Calu3 (cell line): ENCODE measurements around the gene TRIO. TPM values are rescaled to one million over a fixed set of nuclear protein-coding genes. Genes with fewer than 3 reads are reported as not detected.

Experiments used
- BruUV-seq: library from RNA; stranded (reverse); fragments of 400-500 nt; replicated peaks from 2 replicates; lab custom pipeline; 2021; lab: Mats Ljungman, UMichigan
- CTCF ChIA-PET: fragments of 300-600 bp; sonication (Branson Sonifier 250); formaldehyde crosslinking; loops from one replicate; lab custom pipeline; 2022; ENCODE audit warnings: antibody characterized with exemption; lab: Charles Lee
- DNase-seq: peaks from one replicate; pipeline ENCODE4 v3.0.0; 2022
- H3K27ac Mint-ChIP-seq: one replicate; pipeline ENCODE4 v1.8.0; 2022; ENCODE audit warnings: mixed read lengths; ENCODE audit not compliant: unreplicated experiment
- H3K27me3 Mint-ChIP-seq: one replicate; pipeline ENCODE4 v1.8.0; 2022; ENCODE audit warnings: mixed read lengths; ENCODE audit not compliant: unreplicated experiment
- H3K36me3 Mint-ChIP-seq: one replicate; pipeline ENCODE4 v1.8.0; 2022; ENCODE audit warnings: mild to moderate bottlenecking, moderate library complexity, mixed read lengths; ENCODE audit not compliant: insufficient read depth, unreplicated experiment
- H3K4me1 Mint-ChIP-seq: one replicate; pipeline ENCODE4 v1.8.0; 2022; ENCODE audit warnings: mild to moderate bottlenecking, low read depth, mixed read lengths; ENCODE audit not compliant: unreplicated experiment
- H3K4me3 Mint-ChIP-seq: one replicate; pipeline ENCODE4 v1.8.0; 2022; ENCODE audit warnings: mild to moderate bottlenecking, low read depth, moderate library complexity, mixed read lengths; ENCODE audit not compliant: unreplicated experiment
- H3K9me3 Mint-ChIP-seq: one replicate; pipeline ENCODE4 v1.8.0; 2022; ENCODE audit warnings: low read depth, mixed read lengths; ENCODE audit not compliant: unreplicated experiment
- intact Hi-C: fragments of 100-400 bp; cut with micrococcal nuclease; formaldehyde crosslinking; loops from one replicate; pipeline ENCODE4 v1.10.0; 2022; ENCODE audit not compliant: unreplicated experiment
- total RNA-seq: library from RNA; stranded (reverse); gene quantifications from 2 replicates; pipeline ENCODE4 v1.2.3, GENCODE V29; 2022
- TF ChIP-seq, protein P1 (sequence below): fragments of 200-600 bp; IDR thresholded peaks from one replicate; pipeline ENCODE4 v1.8.0; 2022; ENCODE audit warnings: antibody characterized with exemption; ENCODE audit not compliant: unreplicated experiment

Gene TRIO
- total RNA-seq, 1 experiment from 2014 or later = 183 TPM

GRCh38 chr5:14180437-14180836, 37.3 kb downstream of the TRIO start:
- Mint-ChIP-seq H3K36me3 (peaks cover 4% of the 10 kb centered on the region), H3K27ac (no peak overlapping the region), H3K4me1 (peaks cover 61% of the 10 kb centered on the region), H3K27me3 (no peaks in the 10 kb centered on the region), H3K9me3 (no peaks in the 10 kb centered on the region), H3K4me3 (no peak overlapping the region)
- BruUV-seq = no TSS peak
- CTCF ChIA-PET = interaction anchor here (0.9 kb wide), 2 partner anchors 20 to 87 kb away, joined by 4 to 5 read pairs; no protein-coding TSS in a partner anchor
- TF ChIP-seq, protein P1, sequence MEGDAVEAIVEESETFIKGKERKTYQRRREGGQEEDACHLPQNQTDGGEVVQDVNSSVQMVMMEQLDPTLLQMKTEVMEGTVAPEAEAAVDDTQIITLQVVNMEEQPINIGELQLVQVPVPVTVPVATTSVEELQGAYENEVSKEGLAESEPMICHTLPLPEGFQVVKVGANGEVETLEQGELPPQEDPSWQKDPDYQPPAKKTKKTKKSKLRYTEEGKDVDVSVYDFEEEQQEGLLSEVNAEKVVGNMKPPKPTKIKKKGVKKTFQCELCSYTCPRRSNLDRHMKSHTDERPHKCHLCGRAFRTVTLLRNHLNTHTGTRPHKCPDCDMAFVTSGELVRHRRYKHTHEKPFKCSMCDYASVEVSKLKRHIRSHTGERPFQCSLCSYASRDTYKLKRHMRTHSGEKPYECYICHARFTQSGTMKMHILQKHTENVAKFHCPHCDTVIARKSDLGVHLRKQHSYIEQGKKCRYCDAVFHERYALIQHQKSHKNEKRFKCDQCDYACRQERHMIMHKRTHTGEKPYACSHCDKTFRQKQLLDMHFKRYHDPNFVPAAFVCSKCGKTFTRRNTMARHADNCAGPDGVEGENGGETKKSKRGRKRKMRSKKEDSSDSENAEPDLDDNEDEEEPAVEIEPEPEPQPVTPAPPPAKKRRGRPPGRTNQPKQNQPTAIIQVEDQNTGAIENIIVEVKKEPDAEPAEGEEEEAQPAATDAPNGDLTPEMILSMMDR = no peak
- no peak for DNase-seq
- intact Hi-C loops = no loop called here

DNA sequence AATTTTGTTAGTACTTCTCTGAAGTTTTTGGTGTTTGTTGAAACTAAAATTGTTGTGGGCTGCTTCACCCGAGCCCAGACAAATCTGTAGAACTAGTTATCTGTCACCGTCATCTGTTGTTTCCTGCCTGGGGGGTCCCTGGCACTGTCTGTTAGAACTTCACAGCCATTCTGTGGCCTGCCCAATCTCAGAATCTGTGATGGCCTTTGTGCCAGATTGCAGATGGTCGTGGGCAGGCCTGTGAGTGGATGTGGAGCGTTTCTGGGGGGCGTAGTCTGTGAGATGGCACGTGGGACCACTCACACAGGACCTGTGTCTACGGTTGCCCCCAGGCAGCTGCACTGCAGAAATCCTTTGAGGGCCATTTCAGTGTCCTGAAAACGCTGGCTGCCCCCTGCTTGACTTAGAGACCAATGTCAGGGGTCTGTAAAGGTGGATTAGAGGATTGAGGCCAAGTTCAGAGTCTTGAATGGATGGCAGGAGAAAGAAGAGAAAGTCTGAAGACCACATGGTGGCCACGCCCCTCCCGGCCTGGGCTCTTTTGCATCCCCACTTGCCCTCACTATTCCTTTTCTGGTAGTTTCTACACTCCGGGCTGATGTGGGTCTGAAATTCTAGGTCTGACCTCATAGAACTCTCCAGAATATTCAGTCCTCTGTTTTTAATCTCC, 38.3 kb downstream of the TRIO start:
- TF ChIP-seq, protein P1 = no peak
- Mint-ChIP-seq H3K9me3 (no peaks in the 10 kb centered on the region), H3K4me1 (peaks cover 71% of the 10 kb centered on the region), H3K36me3 (peaks cover 4% of the 10 kb centered on the region), H3K27ac (no peak overlapping the region), H3K4me3 (no peak overlapping the region), H3K27me3 (no peaks in the 10 kb centered on the region)
- no peak for DNase-seq
- intact Hi-C loops = no loop called here
- no TSS peak for BruUV-seq
- CTCF ChIA-PET = no interaction called here

- BruUV-seq = no TSS peak
- Mint-ChIP-seq H3K4me3 (no peak overlapping the region), H3K36me3 (peaks cover 4% of the 10 kb centered on the region), H3K27ac (no peak overlapping the region), H3K4me1 (peaks cover 78% of the 10 kb centered on the region), H3K9me3 (no peaks in the 10 kb centered on the region), H3K27me3 (no peaks in the 10 kb centered on the region)
- DNase-seq = no peak
- intact Hi-C loops = no loop called here
- TF ChIP-seq, protein P1 = no peak
- CTCF ChIA-PET = interaction anchor here (0.8 kb wide), 1 partner anchor 171 kb away, joined by 8 read pairs; no protein-coding TSS in a partner anchor
Measured at GRCh38 chr5:14182761-14183160, 39.6 kb downstream of the TRIO start.

DNA sequence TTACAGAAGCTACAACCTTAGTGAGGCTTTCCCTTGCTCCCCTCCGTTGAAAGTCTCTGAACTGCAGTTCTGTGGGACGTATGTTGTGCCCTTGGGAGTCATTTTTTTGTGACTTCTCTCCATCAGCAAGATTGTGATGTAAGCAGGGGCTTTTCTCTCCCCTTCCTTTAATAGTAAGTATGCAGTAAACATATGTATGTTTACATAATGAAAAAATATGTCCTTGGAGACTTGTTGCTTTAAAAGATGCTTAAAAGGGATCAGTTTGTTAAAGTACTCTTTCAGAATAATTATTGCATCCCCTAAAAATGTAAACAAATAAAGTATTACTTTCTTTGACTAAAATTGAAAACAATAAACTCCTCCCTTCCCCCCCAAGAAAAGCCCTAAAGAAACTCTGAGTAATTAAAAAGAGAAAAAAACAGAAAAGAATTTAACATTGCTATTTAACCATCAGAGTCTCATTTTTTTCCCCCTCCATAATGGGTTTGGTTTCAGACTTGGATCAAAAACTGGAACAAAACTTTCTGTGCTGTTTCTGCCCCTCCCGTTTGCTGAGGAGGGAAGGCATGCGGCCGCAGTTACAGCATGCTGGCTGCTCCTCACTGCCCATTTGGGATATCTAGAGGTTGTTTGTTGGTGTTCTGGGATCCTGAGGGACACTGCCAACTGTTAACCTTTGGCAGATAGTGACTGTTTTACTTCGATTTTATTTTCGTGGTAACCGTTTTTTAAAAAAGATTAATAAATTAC, 40.2 kb downstream of the TRIO start:
- no TSS peak for BruUV-seq
- Mint-ChIP-seq H3K27me3 (no peaks in the 10 kb centered on the region), H3K36me3 (peaks cover 4% of the 10 kb centered on the region), H3K27ac (no peak overlapping the region), H3K9me3 (no peaks in the 10 kb centered on the region), H3K4me3 (no peak overlapping the region), H3K4me1 (peaks cover 75% of the 10 kb centered on the region)
- TF ChIP-seq, protein P1 = no peak
- CTCF ChIA-PET = no interaction called here
- DNase-seq = no peak
- intact Hi-C loops = no loop called here
